AG09309 (cell line): ENCODE measurements around the gene FKBP9.

Experiments
- DNase-seq: peaks from one replicate; pipeline ENCODE4 v3.0.0-alpha.2; 2010; ENCODE audit warnings: low read depth
- H3K4me3 ChIP-seq: 2 replicates; pipeline ENCODE4 v1.5.1; 2011; ENCODE audit warnings: mild to moderate bottlenecking, low read depth, low read length, moderate library complexity; ENCODE audit not compliant: control insufficient read depth
- TF ChIP-seq, protein P1 (sequence below): IDR thresholded peaks from 2 replicates; pipeline ENCODE4 v1.5.1; 2011; ENCODE audit warnings: mild to moderate bottlenecking, low read depth, low read length, inconsistent platforms; ENCODE audit not compliant: insufficient read depth, control insufficient read depth; ENCODE audit errors: missing control alignments

Gene FKBP9

GRCh38 chr7:32921896-32922295 is 35.3 kb upstream of the FKBP9 start:
- TF ChIP-seq, protein P1, sequence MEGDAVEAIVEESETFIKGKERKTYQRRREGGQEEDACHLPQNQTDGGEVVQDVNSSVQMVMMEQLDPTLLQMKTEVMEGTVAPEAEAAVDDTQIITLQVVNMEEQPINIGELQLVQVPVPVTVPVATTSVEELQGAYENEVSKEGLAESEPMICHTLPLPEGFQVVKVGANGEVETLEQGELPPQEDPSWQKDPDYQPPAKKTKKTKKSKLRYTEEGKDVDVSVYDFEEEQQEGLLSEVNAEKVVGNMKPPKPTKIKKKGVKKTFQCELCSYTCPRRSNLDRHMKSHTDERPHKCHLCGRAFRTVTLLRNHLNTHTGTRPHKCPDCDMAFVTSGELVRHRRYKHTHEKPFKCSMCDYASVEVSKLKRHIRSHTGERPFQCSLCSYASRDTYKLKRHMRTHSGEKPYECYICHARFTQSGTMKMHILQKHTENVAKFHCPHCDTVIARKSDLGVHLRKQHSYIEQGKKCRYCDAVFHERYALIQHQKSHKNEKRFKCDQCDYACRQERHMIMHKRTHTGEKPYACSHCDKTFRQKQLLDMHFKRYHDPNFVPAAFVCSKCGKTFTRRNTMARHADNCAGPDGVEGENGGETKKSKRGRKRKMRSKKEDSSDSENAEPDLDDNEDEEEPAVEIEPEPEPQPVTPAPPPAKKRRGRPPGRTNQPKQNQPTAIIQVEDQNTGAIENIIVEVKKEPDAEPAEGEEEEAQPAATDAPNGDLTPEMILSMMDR: no peak
- no peak for DNase-seq
- no peak overlapping the region for H3K4me3 ChIP-seq

GRCh38 chr7:32928785-32929298 is 28.4 kb upstream of the FKBP9 start:
- TF ChIP-seq, protein P1: no peak
- no peak overlapping the region for H3K4me3 ChIP-seq
- no peak for DNase-seq

DNA sequence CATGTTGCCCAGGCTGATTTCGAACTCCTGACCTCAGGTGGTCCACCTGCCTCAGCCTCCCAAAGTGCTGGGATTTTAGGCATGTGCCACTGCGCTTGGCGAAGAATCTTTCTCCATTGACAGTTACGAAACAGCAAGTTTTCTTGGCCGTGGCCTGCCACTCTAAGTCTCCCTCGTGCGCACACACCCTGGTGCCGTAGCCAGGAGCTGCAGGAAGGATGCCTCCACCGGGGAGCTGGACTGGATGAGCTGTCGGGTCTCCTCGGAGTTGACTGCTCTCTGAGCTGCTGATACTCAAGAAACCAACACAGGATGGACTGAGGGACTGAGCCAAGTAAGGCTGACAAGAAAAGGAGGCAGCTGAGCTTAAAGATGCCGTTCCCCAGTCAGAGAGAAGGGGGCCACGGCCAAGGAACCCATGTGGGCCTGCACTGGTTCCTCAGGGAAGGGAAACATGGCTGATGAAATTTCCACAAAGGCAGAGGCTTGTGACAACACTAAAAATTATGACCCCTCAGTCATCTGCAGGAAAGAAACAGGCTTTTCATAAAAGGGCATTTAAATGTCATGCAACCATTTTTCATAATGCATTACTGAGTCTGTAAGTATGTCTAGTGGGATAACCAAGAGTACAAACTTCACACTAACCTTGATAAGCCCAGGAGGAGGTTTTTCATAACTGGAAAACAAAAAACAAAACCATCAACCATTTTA is 27.7 kb upstream of the FKBP9 start:
- TF ChIP-seq, protein P1: no peak
- no peak overlapping the region for H3K4me3 ChIP-seq
- DNase-seq: no peak

GRCh38 chr7:32930378-32930777 is 26.9 kb upstream of the FKBP9 start:
- no peak for DNase-seq
- H3K4me3 ChIP-seq: no peak overlapping the region
- TF ChIP-seq, protein P1: no peak

- DNase-seq: no peak
- TF ChIP-seq, protein P1: no peak
- no peak overlapping the region for H3K4me3 ChIP-seq
Measured at GRCh38 chr7:32935558-32935957, 21.7 kb upstream of the FKBP9 start.

DNA sequence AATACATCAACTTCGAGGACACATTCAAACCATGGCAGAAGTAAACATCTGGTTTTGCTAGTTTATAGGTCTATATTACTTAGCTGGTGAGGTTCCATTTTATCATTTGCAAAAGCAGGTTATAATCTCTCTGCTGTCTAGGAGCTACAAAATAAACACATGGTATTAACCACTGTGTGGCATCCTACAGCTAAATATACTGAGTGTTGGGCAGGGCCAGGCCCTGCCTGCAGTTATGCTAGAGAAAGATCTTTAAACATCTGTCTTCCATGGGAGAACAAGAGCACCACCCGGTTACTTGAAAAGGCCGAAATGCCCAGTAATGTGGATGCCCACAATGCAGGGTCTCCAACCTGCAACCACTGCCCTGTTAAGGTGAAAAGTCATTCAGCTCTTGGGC is 20.6 kb upstream of the FKBP9 start:
- TF ChIP-seq, protein P1: no peak
- H3K4me3 ChIP-seq: no peak overlapping the region
- DNase-seq: no peak
